Trophoblast cell (in vitro differentiated cells and primary cell): ENCODE results near the gene DHTKD1.
A peak's percentile ranks its signal among the peaks of the same experiment; 100 is the strongest.

Source experiments
- DNase-seq, 2 donors: peaks; one replicate each; pipeline ENCODE4 v3.0.0-alpha.2; 2016
- H2AFZ ChIP-seq: 2 replicates; pipeline ENCODE4 v1.6.1; 2013; ENCODE audit warnings: low read length, moderate library complexity, mild to moderate bottlenecking; ENCODE audit not compliant: insufficient read depth, poor library complexity
- H2AK5ac ChIP-seq: 2 replicates; pipeline ENCODE4 v1.6.1; 2013; ENCODE audit warnings: mild to moderate bottlenecking, low read length
- H2BK120ac ChIP-seq: 2 replicates; pipeline ENCODE4 v1.6.1; 2013; ENCODE audit warnings: low read length, mild to moderate bottlenecking, moderate library complexity; ENCODE audit not compliant: insufficient read depth, poor library complexity
- H2BK12ac ChIP-seq: 2 replicates; pipeline ENCODE4 v1.6.1; 2013; ENCODE audit warnings: mild to moderate bottlenecking, low read length, moderate library complexity
- H2BK5ac ChIP-seq: 2 replicates; pipeline ENCODE4 v1.6.1; 2013; ENCODE audit warnings: low read length, low read depth, moderate library complexity, mild to moderate bottlenecking; ENCODE audit not compliant: poor library complexity
- H3K14ac ChIP-seq: 2 replicates; pipeline ENCODE4 v1.6.1; 2013; ENCODE audit warnings: mild to moderate bottlenecking, low read length
- H3K18ac ChIP-seq: 2 replicates; pipeline ENCODE4 v1.6.1; 2013; ENCODE audit warnings: mild to moderate bottlenecking, low read length
- H3K23ac ChIP-seq: 2 replicates; pipeline ENCODE4 v1.6.1; 2013; ENCODE audit warnings: low read length
- H3K27ac ChIP-seq: 2 replicates; pipeline ENCODE4 v1.5.1; 2013; ENCODE audit warnings: low read depth, mild to moderate bottlenecking, inconsistent platforms, low read length, moderate library complexity
- H3K27me3 ChIP-seq: 2 replicates; pipeline ENCODE4 v1.6.1; 2013; ENCODE audit warnings: inconsistent platforms, mild to moderate bottlenecking, low read length, moderate library complexity; ENCODE audit not compliant: insufficient read depth
- H3K36me3 ChIP-seq, 2 experiments: 1 replicate in 1 of 2; 2 replicates in 1 of 2; pipeline ENCODE4 v1.6.1; 2013; ENCODE audit warnings: low read length in 2 of 2, mild to moderate bottlenecking in 2 of 2, moderate library complexity in 1 of 2; ENCODE audit not compliant: insufficient read depth in 2 of 2, control insufficient read depth in 1 of 2
- H3K4ac ChIP-seq: 2 replicates; pipeline ENCODE4 v1.6.1; 2013; ENCODE audit warnings: low read depth, mild to moderate bottlenecking, low read length, moderate library complexity
- H3K4me1 ChIP-seq, 2 experiments: 1 replicate in 1 of 2; 2 replicates in 1 of 2; pipeline ENCODE4 v1.6.1; 2013; ENCODE audit warnings: low read length in 2 of 2, mild to moderate bottlenecking in 2 of 2, moderate library complexity in 1 of 2; ENCODE audit not compliant: insufficient read depth in 2 of 2, control insufficient read depth in 1 of 2
- H3K4me2 ChIP-seq: 2 replicates; pipeline ENCODE4 v1.6.1; 2013; ENCODE audit warnings: inconsistent platforms, mild to moderate bottlenecking, low read length, moderate library complexity
- H3K4me3 ChIP-seq: 2 replicates; pipeline ENCODE4 v1.5.1; 2013; ENCODE audit warnings: mild to moderate bottlenecking, low read depth, low read length, inconsistent platforms
- H3K79me1 ChIP-seq: one replicate; pipeline ENCODE4 v1.6.1; 2013; ENCODE audit warnings: low read length
- H3K79me2 ChIP-seq: 2 replicates; pipeline ENCODE4 v1.6.1; 2013; ENCODE audit warnings: low read length, mild to moderate bottlenecking; ENCODE audit not compliant: control insufficient read depth, insufficient read depth, poor library complexity
- H3K9ac ChIP-seq: 2 replicates; pipeline ENCODE4 v1.6.1; 2013; ENCODE audit warnings: mild to moderate bottlenecking, low read length
- H3K9me3 ChIP-seq: 2 replicates; pipeline ENCODE4 v1.6.1; 2013; ENCODE audit warnings: low read depth, mild to moderate bottlenecking, control low read depth, inconsistent platforms, low read length; ENCODE audit not compliant: insufficient read depth
- H4K12ac ChIP-seq: 2 replicates; pipeline ENCODE4 v1.6.1; 2013; ENCODE audit warnings: low read depth, mild to moderate bottlenecking, low read length, moderate library complexity
- H4K8ac ChIP-seq: 2 replicates; pipeline ENCODE4 v1.6.1; 2013; ENCODE audit warnings: low read depth, mild to moderate bottlenecking, low read length, moderate library complexity
- H4K91ac ChIP-seq: one replicate; pipeline ENCODE4 v1.6.1; 2013; ENCODE audit warnings: low read depth, mild to moderate bottlenecking, low read length, moderate library complexity
- WGBS: extraction: QIAGEN DNeasy Blood & Tissue Kit; methylation state at CpG from one replicate; pipeline ENCODE4 v1.1.7; 2013; ENCODE audit warnings: missing lambda C conversion rate; ENCODE audit not compliant: insufficient read length, insufficient coverage; ENCODE audit errors: extremely low coverage; 5-methylcytosine and 5-hydroxymethylcytosine counted together

The DHTKD1 gene

GRCh38 chr10:12158111-12158510 lies 89.4 kb downstream of the DHTKD1 start:
- Histone ChIP-seq H2BK12ac (no peak overlapping the region), H2AK5ac (no peak overlapping the region), H2BK120ac (no peak overlapping the region), H3K14ac (no peak overlapping the region), H3K36me3 (peaks cover 16% of the 10 kb centered on the region in 2 experiments), H4K12ac (no peak overlapping the region), H3K79me2 (no peaks in the 10 kb centered on the region), H3K9ac (no peak overlapping the region), H3K4ac (no peak overlapping the region), H3K23ac (no peak overlapping the region), H3K4me1 (no peaks in the 10 kb centered on the region), H4K91ac (no peak overlapping the region), H3K27ac (no peak overlapping the region), H3K79me1 (no peaks in the 10 kb centered on the region), H2AFZ (no peak overlapping the region), H2BK5ac (no peak overlapping the region), H4K8ac (no peak overlapping the region), H3K27me3 (no peaks in the 10 kb centered on the region), H3K18ac (no peak overlapping the region), H3K9me3 (no peaks in the 10 kb centered on the region), H3K4me3 (no peak overlapping the region), H3K4me2 (no peak overlapping the region)
- no CpG with 5 or more reads among the region's 3 CpGs for WGBS
- DNase-seq, result no peak

- no peak overlapping the region for H3K18ac ChIP-seq
- no peak overlapping the region for H4K8ac ChIP-seq
- H2AFZ ChIP-seq, result no peak overlapping the region
- no peaks in the 10 kb centered on the region for H3K79me1 ChIP-seq
- no peak overlapping the region for H2BK120ac ChIP-seq
- H3K79me2 ChIP-seq, result no peaks in the 10 kb centered on the region
- no peak overlapping the region for H2BK5ac ChIP-seq
- no peak overlapping the region for H3K4me3 ChIP-seq
- no peak overlapping the region for H2AK5ac ChIP-seq
- WGBS, result no CpG with 5 or more reads among the region's 5 CpGs
- no peak overlapping the region for H3K14ac ChIP-seq
- H3K36me3 ChIP-seq, result peaks cover 22 to 23% of the 10 kb centered on the region in 2 experiments
- H3K4ac ChIP-seq, result no peak overlapping the region
- H3K9me3 ChIP-seq, result peaks cover 2% of the 10 kb centered on the region
- H3K23ac ChIP-seq, result no peak overlapping the region
- no peak overlapping the region for H4K91ac ChIP-seq
- H3K27ac ChIP-seq, result no peak overlapping the region
- no peak overlapping the region for H3K4me2 ChIP-seq
- H4K12ac ChIP-seq, result no peak overlapping the region
- no peaks in the 10 kb centered on the region for H3K4me1 ChIP-seq
- H3K9ac ChIP-seq, result no peak overlapping the region
- no peak for DNase-seq
- no peak overlapping the region for H2BK12ac ChIP-seq
- no peaks in the 10 kb centered on the region for H3K27me3 ChIP-seq
Measured at GRCh38 chr10:12160664-12161063, 91.9 kb downstream of the DHTKD1 start.

GRCh38 chr10:12162927-12163326 lies 94.2 kb downstream of the DHTKD1 start:
- peaks cover 0 to 4% of the 10 kb centered on the region in 2 experiments for H3K4me1 ChIP-seq
- H4K8ac ChIP-seq, result no peak overlapping the region
- H4K12ac ChIP-seq, result no peak overlapping the region
- no peak overlapping the region for H2AFZ ChIP-seq
- H3K14ac ChIP-seq, result no peak overlapping the region
- no CpG with 5 or more reads among the region's 6 CpGs for WGBS
- no peak overlapping the region for H3K4me3 ChIP-seq
- H3K27me3 ChIP-seq, result no peaks in the 10 kb centered on the region
- no peak overlapping the region for H3K4ac ChIP-seq
- H3K27ac ChIP-seq, result no peak overlapping the region
- H4K91ac ChIP-seq, result no peak overlapping the region
- H2AK5ac ChIP-seq, result no peak overlapping the region
- no peak overlapping the region for H2BK12ac ChIP-seq
- no peak for DNase-seq
- H3K18ac ChIP-seq, result no peak overlapping the region
- H3K9ac ChIP-seq, result peak overlapping the region; percentile 13
- no peak overlapping the region for H3K23ac ChIP-seq
- no peak overlapping the region for H3K4me2 ChIP-seq
- H2BK120ac ChIP-seq, result no peak overlapping the region
- H3K79me1 ChIP-seq, result no peaks in the 10 kb centered on the region
- H2BK5ac ChIP-seq, result no peak overlapping the region
- H3K9me3 ChIP-seq, result peaks cover 2% of the 10 kb centered on the region
- H3K36me3 ChIP-seq, result peaks cover 17 to 27% of the 10 kb centered on the region in 2 experiments
- H3K79me2 ChIP-seq, result no peaks in the 10 kb centered on the region

- Histone ChIP-seq H4K12ac (no peak overlapping the region), H3K4me2 (no peak overlapping the region), H4K91ac (no peak overlapping the region), H3K27ac (no peak overlapping the region), H2AK5ac (no peak overlapping the region), H3K27me3 (no peaks in the 10 kb centered on the region), H3K36me3 (peaks cover 13 to 27% of the 10 kb centered on the region in 2 experiments), H3K9ac (no peak overlapping the region), H3K14ac (no peak overlapping the region), H2BK120ac (no peak overlapping the region), H3K18ac (no peak overlapping the region), H3K23ac (no peak overlapping the region), H3K79me1 (no peaks in the 10 kb centered on the region), H3K4me1 (peaks cover 0 to 4% of the 10 kb centered on the region in 2 experiments), H3K9me3 (peaks cover 2% of the 10 kb centered on the region), H2BK12ac (no peak overlapping the region), H3K79me2 (no peaks in the 10 kb centered on the region), H4K8ac (no peak overlapping the region), H2BK5ac (no peak overlapping the region), H2AFZ (no peak overlapping the region), H3K4ac (no peak overlapping the region), H3K4me3 (no peak overlapping the region)
- no CpG with 5 or more reads among the region's 12 CpGs for WGBS
- DNase-seq, result no peak
Measured at GRCh38 chr10:12164085-12164484, 95.3 kb downstream of the DHTKD1 start.
